HUDEP-2 (cell line): ENCODE measurements around the gene TFB1M.

Source experiments
- DNase-seq, 76 experiments: peaks; one replicate each; lab custom pipeline; 2025; ENCODE audit not compliant: unreplicated experiment in 76 of 76; lab: John Stamatoyannopoulos, UW

Gene TFB1M

GRCh38 chr6:155267411-155267810 is 46.9 kb downstream of the TFB1M start:
- DNase-seq, result no peak

DNA sequence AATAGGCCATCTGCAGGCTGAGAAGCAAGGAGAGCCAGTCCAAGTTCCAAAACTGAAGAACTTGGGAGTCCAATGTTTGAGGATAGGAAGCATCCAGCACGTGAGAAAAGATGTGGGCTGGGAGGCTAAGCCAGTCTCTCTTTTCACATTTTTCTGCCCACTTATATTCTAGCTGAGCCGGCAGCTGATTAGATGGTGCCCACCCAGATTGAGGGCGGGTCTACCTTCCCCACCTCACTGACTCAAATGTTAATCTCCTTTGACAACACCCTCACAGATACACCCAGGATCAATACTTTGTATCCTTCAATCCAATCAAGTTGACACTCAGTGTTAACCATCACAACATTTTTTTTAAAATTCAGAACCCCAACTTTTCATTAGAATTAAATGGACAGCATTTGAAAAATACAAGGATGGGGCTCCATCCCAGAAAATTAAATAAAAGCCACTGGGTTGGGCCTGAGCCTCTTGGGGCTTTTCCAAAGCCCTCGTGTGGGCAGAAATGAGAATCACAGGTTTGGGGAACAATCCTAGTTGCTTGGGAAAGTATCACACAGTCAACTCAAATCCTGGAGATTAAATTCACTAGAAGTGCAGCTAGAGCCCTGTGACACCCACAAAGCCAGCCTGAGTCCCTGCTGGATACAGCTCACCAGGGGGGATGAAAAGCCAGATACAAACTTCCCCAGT is 48.3 kb downstream of the TFB1M start:
- no peak for DNase-seq

GRCh38 chr6:155264693-155265320 is 49.5 kb downstream of the TFB1M start:
- DNase-seq, result no peak

DNA sequence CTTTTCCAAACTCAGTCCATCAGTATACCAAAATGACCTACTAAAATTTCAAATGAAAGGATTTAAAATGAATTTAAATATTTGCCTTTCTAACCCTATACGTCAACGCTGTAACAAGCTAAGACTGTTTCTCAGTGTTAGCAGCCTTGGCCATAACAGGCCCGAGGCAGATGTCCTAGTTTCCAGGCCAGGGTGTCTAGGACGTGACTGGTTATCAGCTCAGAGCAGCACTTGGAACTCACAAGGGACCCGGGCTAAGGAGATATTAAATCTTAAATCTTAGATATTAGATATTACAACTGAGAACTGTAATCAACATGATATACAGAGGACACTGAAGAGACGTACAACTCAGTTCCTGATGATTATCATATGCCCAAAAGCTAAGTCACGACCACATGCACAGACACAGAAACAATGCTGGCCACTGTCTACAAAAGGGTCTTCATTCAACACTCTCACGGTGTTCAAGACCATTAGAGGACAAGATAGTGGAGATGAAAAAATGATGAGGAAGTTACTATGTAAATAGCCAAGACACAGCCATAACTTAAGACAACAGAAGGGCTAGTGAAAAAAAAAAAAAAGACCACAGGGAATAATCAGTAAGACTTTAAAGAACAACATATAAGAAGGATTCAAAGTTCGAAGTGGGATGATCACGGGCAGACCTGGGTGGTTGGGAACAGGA is 50.8 kb downstream of the TFB1M start, which contains the start of gene CLDN20:
Gene CLDN20, plus strand, starts transcription at position 641 of the 691 bp plus-strand sequence. CDS start 11,707 bp downstream, outside the sequence.
- DNase-seq, result no peak

- no peak for DNase-seq
Measured at GRCh38 chr6:155262655-155263054, 51.6 kb downstream of the TFB1M start.

DNA sequence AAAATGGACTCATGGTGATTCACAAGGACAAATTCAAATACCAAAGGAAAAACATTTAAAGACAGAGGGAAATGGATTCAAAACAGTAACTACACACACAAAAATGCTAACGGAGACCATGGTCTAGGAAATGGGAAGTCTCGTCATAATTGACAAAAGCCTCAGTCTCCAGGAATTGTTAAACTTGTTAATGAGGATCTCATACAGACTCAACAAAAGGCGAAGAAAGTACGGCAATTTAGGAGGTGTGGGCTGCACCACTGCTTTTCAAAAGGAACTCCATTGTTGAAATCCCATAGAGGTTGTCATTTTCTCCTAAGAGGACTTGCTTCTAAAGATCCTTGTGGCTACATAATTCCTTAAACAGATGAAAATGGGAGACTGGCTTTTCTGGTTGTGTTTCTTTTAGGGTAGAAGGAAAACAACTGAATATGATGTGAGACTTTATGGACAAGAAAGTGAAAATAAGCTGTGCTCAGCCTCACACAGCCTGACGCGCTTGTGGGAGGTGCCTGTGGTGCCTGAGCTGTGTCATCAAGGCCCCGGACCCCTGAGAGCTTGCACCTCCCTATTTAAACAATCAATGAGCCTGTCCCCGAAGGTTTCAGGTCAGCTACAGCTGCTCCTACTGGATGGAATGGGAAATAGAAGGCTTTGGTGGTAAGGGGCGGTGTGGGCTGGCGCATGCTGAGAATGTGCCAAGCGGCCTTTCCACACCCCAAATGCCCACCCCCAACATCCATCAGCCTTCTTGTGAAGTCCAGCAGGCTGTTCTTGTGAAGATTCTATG is 53.0 kb downstream of the TFB1M start:
- no peak for DNase-seq

GRCh38 chr6:155260686-155261085 is 53.6 kb downstream of the TFB1M start:
- DNase-seq, result no peak

GRCh38 chr6:155259897-155260296 is 54.4 kb downstream of the TFB1M start:
- DNase-seq, result no peak

- DNase-seq, result no peak
Measured at GRCh38 chr6:155259204-155259603, 55.1 kb downstream of the TFB1M start.

GRCh38 chr6:155257796-155258195 is 56.5 kb downstream of the TFB1M start:
- DNase-seq, result no peak

DNA sequence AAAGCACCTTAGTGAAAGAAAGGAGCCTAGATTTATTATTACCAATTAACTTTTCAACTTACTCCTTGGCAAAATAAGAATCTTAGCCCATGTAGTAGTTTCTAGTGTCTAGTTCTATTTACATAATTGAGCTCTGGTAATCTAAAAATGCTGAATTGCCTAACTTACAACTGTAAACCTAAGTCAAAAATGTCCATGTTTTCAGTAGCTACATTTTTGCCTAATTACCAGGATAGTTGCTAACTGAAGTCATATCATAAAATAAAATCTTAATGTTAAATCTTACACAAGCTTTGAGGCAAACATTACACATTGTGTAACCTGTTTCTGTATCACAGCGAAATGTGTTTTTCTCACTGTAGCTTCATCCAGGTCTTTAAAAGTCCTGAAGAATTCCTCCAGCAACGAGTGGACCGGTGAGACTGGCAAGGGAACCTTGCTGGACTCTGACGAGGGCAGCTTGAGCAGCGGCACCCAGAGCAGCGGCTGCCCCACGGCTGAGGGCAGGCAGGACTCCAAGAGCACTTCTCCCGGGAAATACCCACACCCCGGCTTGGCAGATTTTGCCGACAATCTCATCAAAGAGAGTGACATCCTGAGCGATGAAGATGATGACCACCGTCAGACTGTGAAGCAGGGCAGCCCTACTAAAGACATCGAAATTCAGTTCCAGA is 58.0 kb downstream of the TFB1M start:
- DNase-seq, result no peak

DNA sequence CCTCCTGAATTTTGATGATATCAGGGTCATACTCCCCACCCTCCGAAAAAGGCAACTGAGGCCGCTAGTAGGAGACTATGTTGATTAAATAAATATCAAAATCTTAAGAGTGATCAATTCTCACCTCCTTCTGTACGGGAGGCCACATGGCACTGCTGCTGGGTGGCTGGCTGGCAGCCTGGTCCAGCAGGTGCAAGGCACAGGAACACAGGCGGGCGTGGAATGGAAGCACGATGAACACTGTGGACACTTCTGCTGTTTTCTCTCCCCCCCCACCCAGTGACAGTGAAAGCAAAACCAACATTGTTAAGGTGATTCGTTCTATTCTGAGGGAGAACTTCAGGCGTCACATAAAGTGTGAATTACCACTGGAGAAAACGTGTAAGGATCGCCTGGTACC is 60.1 kb downstream of the TFB1M start:
- no peak for DNase-seq

- DNase-seq, result no peak
Measured at GRCh38 chr6:155253337-155253736, 60.9 kb downstream of the TFB1M start.

GRCh38 chr6:155252581-155252980 is 61.7 kb downstream of the TFB1M start:
- DNase-seq, result no peak

DNA sequence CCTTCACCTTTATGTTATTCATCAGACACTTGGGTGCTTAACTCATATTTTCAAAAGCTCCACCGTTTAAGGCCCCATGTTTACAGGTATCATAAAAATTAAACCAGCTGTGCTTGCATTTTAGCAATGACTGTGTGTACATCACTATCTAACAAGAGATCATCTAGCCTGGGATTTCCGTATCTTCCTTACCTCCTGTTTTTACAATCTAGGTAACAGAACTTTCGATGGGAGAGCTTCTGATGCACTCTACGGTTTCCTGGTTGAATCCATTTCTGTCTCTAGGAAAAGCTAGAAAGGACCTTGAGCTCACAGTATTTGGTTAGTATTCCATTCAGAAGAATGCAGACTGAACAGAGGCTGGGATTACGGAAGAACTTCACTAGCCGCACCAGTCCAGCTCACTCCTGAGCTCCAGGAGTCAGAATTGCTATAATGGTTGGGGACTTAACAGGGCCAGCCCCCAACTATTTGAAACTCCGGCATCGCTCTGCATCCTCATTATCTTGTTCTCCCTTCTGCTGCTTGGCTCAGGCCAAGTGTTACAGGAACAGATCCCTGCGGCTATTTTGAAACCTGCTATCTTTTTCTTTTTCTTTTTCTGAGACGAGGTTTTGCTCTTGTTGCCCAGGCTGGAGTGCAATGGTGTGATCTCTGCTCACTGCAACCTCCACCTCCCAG is 63.4 kb downstream of the TFB1M start:
- no peak for DNase-seq

- peak in 9 of 76 experiments; percentile 2 to 43 (median 18) for DNase-seq
Measured at GRCh38 chr6:155248008-155249001, 66.0 kb downstream of the TFB1M start.

DNA sequence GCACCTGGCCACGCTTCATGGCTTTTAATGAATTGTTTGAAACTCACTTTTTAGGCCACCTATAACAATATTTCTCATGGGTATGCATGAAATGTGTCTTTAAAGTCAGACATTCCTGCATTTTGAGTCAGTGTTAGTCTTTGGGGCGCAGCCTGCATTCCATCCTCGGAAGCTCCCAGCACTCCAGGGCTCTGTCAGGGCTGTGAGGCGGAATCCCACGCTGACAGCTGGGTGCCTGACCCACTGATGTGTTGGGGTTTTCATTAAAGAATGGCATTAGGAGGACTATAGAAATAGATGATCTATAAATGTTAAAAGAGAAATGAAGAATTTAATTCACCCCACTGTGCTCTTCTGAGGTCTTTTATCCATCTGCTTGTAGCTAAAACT is 66.7 kb downstream of the TFB1M start:
- no peak for DNase-seq

DNA sequence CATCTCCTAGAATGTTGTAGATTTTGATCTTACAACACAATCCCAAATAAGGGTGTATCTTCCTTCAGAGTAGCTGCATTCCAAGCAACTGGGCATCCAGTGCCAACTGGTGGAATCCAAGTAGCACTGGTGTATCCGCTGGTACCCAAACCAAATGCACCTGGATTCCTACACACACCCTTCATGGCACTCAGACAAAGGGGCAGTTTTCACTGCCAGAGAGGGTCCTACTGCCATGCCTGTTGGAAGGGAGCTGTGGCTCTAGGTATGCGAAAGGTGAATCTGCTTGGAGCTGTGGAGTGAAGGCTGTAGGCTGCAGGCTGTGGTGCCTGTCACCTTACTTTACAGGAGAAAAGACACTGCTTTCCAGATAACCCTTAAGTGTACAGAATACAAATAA is 67.5 kb downstream of the TFB1M start:
- no peak for DNase-seq

- no peak for DNase-seq
Measured at GRCh38 chr6:155245831-155246230, 68.5 kb downstream of the TFB1M start.
